Smooth muscle cell (in vitro differentiated cells): ENCODE measurements around the gene CTDNEP1. TPM values are rescaled to one million over a fixed set of nuclear protein-coding genes. Genes with fewer than 3 reads are reported as not detected.

ENCODE experiments used
- DNase-seq: peaks from one replicate; lab custom pipeline; 2025; ENCODE audit not compliant: unreplicated experiment; lab: John Stamatoyannopoulos, UW
- H2AFZ ChIP-seq: fragments of 200-600 bp; sonication (generic); 2 replicates; pipeline ENCODE4 v1.6.0; 2016; ENCODE audit warnings: antibody characterized with exemption, low read depth, mild to moderate bottlenecking
- H3F3A ChIP-seq: fragments of 200-600 bp; sonication (generic); 2 replicates; pipeline ENCODE4 v1.6.0; 2017; ENCODE audit warnings: antibody characterized with exemption, low read depth
- H3K27ac ChIP-seq: fragments of 200-600 bp; sonication (generic); 2 replicates; pipeline ENCODE4 v1.5.1; 2016; ENCODE audit warnings: low read depth, mild to moderate bottlenecking
- H3K27me3 ChIP-seq: fragments of 200-600 bp; sonication (generic); 2 replicates; pipeline ENCODE4 v1.6.1; 2016; ENCODE audit warnings: low read depth, mild to moderate bottlenecking
- H3K36me3 ChIP-seq: fragments of 200-600 bp; sonication (generic); 2 replicates; pipeline ENCODE4 v1.5.1; 2016; ENCODE audit warnings: low read depth
- H3K4me1 ChIP-seq: fragments of 200-600 bp; sonication (generic); 2 replicates; pipeline ENCODE4 v1.5.1; 2016; ENCODE audit warnings: low read depth
- H3K4me2 ChIP-seq: fragments of 200-600 bp; sonication (generic); 2 replicates; pipeline ENCODE4 v1.6.0; 2016; ENCODE audit warnings: mild to moderate bottlenecking
- H3K4me3 ChIP-seq: fragments of 200-600 bp; sonication (generic); 2 replicates; pipeline ENCODE4 v1.5.1; 2016; ENCODE audit warnings: mild to moderate bottlenecking
- H3K79me2 ChIP-seq: fragments of 200-600 bp; sonication (generic); 2 replicates; pipeline ENCODE4 v1.6.0; 2016; ENCODE audit warnings: low read depth, mild to moderate bottlenecking
- H3K9ac ChIP-seq: fragments of 200-600 bp; sonication (generic); 2 replicates; pipeline ENCODE4 v1.6.0; 2016; ENCODE audit warnings: low read depth
- H3K9me3 ChIP-seq: fragments of 200-600 bp; sonication (generic); replicated peaks from 2 replicates; pipeline ENCODE4 v1.5.1; 2016; ENCODE audit warnings: low read depth
- H4K20me1 ChIP-seq: fragments of 200-600 bp; sonication (generic); 2 replicates; pipeline ENCODE4 v1.6.0; 2016; ENCODE audit warnings: low read depth
- WGBS: methylation state at CpG from one replicate; pipeline ENCODE4 v1.1.7; 2016; ENCODE audit warnings: low lambda C conversion rate; 5-methylcytosine and 5-hydroxymethylcytosine counted together
- polyA plus RNA-seq: library from polyadenylated mRNA; unstranded; fragments of >200 nt; fragmentation: Nextera tagmentation; extraction: Ambion mirVana; gene quantifications from 2 replicates; pipeline ENCODE4 v1.2.1, GENCODE V29; 2016
- total RNA-seq: library from RNA; depleted of rRNA; stranded (reverse); fragments of >200 nt; gene quantifications from 2 replicates; pipeline ENCODE4 v1.2.3, GENCODE V29; 2014
- TF ChIP-seq, protein P1 (sequence below): fragments of 200-600 bp; sonication (generic); IDR thresholded peaks from 2 replicates; pipeline ENCODE4 v1.5.1; 2017; ENCODE audit warnings: borderline replicate concordance, mild to moderate bottlenecking, antibody characterized with exemption; ENCODE audit not compliant: insufficient read depth, poor library complexity, severe bottlenecking

The CTDNEP1 gene
- total and polyA plus RNA-seq, 2 experiments from 2014 or later, result 57.5 to 88.4 TPM

DNA sequence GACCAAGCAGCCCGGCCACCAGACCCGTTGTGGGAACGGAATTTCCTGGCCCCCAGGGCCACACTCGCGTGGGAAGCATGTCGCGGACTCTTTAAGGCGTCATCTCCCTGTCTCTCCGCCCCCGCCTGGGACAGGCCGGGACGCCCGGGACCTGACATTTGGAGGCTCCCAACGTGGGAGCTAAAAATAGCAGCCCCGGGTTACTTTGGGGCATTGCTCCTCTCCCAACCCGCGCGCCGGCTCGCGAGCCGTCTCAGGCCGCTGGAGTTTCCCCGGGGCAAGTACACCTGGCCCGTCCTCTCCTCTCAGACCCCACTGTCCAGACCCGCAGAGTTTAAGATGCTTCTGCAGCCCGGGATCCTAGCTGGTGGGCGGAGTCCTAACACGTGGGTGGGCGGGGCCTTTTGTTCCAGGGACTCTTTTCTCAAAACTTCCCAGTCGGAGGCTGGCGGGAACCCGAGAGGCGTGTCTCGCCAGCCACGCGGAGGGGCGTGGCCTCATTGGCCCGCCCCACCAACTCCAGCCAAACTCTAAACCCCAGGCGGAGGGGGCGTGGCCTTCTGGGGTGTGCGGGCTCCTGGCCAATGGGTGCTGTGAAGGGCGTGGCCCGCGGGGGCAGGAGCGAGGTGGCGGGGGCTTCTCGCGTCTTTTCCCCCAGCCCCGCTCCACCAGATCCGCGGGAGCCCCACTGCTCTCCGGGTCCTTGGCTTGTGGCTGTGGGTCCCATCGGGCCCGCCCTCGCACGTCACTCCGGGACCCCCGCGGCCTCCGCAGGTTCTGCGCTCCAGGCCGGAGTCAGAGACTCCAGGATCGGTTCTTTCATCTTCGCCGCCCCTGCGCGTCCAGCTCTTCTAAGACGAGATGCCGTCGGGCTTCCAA is 29.8 kb upstream of the CTDNEP1 start, which contains the start of gene SLC2A4:
SLC2A4 (plus strand) TSS at position 645 of the 879 bp plus-strand sequence; CDS start at position 862, 217 bp downstream.
- Histone ChIP-seq H3K27me3 (peaks cover 14% of the 10 kb centered on the region), H3F3A (peaks cover 5% of the 10 kb centered on the region), H3K4me2 (peak within 1 kb of the TSS; percentile 87), H2AFZ (peak within 1 kb of the TSS; percentile 70), H3K79me2 (no peaks in the 10 kb centered on the region), H3K9ac (no peak within 1 kb of the TSS), H3K4me3 (peak within 1 kb of the TSS; percentile 47), H3K4me1 (no peaks in the 10 kb centered on the region), H3K9me3 (no peaks in the 10 kb centered on the region), H3K36me3 (no peaks in the 10 kb centered on the region), H4K20me1 (no peaks in the 10 kb centered on the region), H3K27ac (peak within 1 kb of the TSS; percentile 39)
- DNase-seq, result peak; percentile 78
- WGBS, result 2% methylated on average over 59 of the region's 71 CpGs
- TF ChIP-seq, protein P1, sequence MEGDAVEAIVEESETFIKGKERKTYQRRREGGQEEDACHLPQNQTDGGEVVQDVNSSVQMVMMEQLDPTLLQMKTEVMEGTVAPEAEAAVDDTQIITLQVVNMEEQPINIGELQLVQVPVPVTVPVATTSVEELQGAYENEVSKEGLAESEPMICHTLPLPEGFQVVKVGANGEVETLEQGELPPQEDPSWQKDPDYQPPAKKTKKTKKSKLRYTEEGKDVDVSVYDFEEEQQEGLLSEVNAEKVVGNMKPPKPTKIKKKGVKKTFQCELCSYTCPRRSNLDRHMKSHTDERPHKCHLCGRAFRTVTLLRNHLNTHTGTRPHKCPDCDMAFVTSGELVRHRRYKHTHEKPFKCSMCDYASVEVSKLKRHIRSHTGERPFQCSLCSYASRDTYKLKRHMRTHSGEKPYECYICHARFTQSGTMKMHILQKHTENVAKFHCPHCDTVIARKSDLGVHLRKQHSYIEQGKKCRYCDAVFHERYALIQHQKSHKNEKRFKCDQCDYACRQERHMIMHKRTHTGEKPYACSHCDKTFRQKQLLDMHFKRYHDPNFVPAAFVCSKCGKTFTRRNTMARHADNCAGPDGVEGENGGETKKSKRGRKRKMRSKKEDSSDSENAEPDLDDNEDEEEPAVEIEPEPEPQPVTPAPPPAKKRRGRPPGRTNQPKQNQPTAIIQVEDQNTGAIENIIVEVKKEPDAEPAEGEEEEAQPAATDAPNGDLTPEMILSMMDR, result no peak

DNA sequence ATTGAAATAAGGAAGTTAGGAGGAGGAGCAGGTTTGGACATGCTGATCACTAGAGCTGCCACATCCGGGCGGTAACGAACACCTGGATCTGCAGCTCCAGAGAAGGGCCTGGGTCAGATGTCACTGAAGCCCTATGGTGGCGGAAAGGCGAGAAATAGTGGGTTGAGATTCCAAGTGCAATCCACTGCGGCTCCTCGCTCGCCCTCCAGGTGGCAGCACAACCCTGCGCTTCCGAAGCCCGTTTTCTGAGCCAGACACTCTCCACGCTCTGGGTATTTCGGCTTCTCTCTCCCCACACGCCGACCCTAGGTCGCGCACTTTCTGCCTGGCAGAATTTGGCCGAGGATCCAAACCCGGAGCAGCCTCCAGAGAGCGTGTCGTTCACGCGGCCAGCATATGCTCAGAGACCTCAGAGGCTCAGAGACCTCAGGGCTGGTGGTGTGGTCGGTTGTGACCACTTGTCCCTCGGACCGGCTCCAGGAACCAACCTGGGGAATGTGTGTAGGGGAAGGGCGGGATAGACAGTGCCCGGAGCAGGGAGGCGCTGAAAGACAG is 29.1 kb upstream of the CTDNEP1 start:
- Histone ChIP-seq H3K4me3 (peak overlapping the region; percentile 47), H2AFZ (no peak overlapping the region), H3K36me3 (no peaks in the 10 kb centered on the region), H3K4me2 (peak overlapping the region; percentile 87), H3K9me3 (no peaks in the 10 kb centered on the region), H3K79me2 (no peaks in the 10 kb centered on the region), H3K27ac (peak overlapping the region; percentile 39), H3K27me3 (peaks cover 14% of the 10 kb centered on the region), H3K9ac (no peak overlapping the region), H4K20me1 (no peaks in the 10 kb centered on the region), H3F3A (peaks cover 5% of the 10 kb centered on the region), H3K4me1 (no peaks in the 10 kb centered on the region)
- 1% methylated on average over 29 of the region's 29 CpGs for WGBS
- TF ChIP-seq, protein P1, result peak; percentile 75
- peak; percentile 66 for DNase-seq

DNA sequence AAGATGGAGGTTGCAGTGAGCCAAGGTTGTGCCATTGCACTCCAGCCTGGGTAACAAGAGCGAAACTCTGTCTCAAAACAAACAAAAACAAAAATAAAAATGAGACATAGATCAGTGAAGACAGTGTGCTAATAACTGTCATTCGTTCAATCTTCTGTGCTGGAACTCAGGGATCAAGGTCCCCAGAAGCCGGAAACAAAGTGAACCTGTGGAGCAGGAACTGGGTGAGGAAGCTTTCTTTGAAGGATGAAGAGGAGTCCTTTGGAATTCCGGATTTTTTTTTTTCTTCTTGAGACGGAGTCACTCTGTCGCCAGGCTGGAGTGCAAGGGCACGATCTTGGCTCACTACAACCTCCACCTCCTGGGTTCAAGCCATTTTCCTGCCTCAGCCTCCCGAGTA is 27.9 kb upstream of the CTDNEP1 start:
- H4K20me1 ChIP-seq, result no peaks in the 10 kb centered on the region
- no peak overlapping the region for H3K4me2 ChIP-seq
- no peaks in the 10 kb centered on the region for H3K79me2 ChIP-seq
- peaks cover 5% of the 10 kb centered on the region for H3F3A ChIP-seq
- no peaks in the 10 kb centered on the region for H3K9me3 ChIP-seq
- TF ChIP-seq, protein P1, result no peak
- no peak for DNase-seq
- peaks cover 14% of the 10 kb centered on the region for H3K27me3 ChIP-seq
- H3K9ac ChIP-seq, result no peak overlapping the region
- no peaks in the 10 kb centered on the region for H3K36me3 ChIP-seq
- H3K27ac ChIP-seq, result no peak overlapping the region
- no peak overlapping the region for H3K4me3 ChIP-seq
- no peaks in the 10 kb centered on the region for H3K4me1 ChIP-seq
- WGBS, result 92% methylated on average over 8 of the region's 8 CpGs
- H2AFZ ChIP-seq, result no peak overlapping the region
